Panc1 (cell line): ENCODE measurements around the gene RBBP8.

Experiments used
- POLR2AphosphoS5 ChIP-seq: IDR thresholded peaks from 2 replicates; pipeline ENCODE4 v1.6.1; 2012; ENCODE audit warnings: mild to moderate bottlenecking, low read depth, low read length, moderate library complexity
- SIN3A ChIP-seq: IDR thresholded peaks from 2 replicates; pipeline ENCODE4 v1.6.1; 2012; ENCODE audit warnings: low read depth, mild to moderate bottlenecking, low read length, moderate library complexity, borderline replicate concordance; ENCODE audit not compliant: insufficient read depth
- TF ChIP-seq, protein P1 (sequence below): fragments of 450-650 bp; IDR thresholded peaks from 2 replicates; pipeline ENCODE4 v1.5.1; 2017; ENCODE audit warnings: mild to moderate bottlenecking
- TF ChIP-seq, protein P2 (sequence below), 2 experiments: IDR thresholded peaks; 2 replicates each; pipeline ENCODE4 v1.6.1; 2011 to 2012; ENCODE audit warnings: low read depth in 2 of 2, control low read depth in 1 of 2, low read length in 1 of 2, mild to moderate bottlenecking in 1 of 2, moderate library complexity in 1 of 2; ENCODE audit not compliant: insufficient read depth in 1 of 2

DNA sequence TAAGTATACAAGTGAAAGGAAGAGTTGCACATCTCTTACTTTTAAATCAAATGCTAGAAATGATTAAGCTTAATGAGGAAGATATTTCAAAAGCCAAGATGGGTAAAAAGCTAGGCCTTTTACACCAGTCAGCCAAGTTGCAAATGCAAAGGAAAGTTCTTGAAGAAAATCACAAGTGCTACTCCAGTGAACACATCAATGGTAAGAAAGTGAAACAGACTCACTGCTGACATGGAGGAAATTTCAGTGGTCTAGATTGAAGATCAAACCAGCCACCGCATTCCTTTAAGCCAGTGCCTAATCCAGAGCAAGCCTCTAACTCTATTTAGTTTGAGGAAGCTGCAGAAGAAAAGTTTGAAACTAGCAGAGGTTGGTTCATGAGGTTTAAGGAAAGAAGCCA, 79.1 kb downstream of the RBBP8 start:
- TF ChIP-seq, protein P1, sequence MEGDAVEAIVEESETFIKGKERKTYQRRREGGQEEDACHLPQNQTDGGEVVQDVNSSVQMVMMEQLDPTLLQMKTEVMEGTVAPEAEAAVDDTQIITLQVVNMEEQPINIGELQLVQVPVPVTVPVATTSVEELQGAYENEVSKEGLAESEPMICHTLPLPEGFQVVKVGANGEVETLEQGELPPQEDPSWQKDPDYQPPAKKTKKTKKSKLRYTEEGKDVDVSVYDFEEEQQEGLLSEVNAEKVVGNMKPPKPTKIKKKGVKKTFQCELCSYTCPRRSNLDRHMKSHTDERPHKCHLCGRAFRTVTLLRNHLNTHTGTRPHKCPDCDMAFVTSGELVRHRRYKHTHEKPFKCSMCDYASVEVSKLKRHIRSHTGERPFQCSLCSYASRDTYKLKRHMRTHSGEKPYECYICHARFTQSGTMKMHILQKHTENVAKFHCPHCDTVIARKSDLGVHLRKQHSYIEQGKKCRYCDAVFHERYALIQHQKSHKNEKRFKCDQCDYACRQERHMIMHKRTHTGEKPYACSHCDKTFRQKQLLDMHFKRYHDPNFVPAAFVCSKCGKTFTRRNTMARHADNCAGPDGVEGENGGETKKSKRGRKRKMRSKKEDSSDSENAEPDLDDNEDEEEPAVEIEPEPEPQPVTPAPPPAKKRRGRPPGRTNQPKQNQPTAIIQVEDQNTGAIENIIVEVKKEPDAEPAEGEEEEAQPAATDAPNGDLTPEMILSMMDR, result no peak
- TF ChIP-seq POLR2AphosphoS5 (no peak), SIN3A (no peak)
- TF ChIP-seq, protein P2, sequence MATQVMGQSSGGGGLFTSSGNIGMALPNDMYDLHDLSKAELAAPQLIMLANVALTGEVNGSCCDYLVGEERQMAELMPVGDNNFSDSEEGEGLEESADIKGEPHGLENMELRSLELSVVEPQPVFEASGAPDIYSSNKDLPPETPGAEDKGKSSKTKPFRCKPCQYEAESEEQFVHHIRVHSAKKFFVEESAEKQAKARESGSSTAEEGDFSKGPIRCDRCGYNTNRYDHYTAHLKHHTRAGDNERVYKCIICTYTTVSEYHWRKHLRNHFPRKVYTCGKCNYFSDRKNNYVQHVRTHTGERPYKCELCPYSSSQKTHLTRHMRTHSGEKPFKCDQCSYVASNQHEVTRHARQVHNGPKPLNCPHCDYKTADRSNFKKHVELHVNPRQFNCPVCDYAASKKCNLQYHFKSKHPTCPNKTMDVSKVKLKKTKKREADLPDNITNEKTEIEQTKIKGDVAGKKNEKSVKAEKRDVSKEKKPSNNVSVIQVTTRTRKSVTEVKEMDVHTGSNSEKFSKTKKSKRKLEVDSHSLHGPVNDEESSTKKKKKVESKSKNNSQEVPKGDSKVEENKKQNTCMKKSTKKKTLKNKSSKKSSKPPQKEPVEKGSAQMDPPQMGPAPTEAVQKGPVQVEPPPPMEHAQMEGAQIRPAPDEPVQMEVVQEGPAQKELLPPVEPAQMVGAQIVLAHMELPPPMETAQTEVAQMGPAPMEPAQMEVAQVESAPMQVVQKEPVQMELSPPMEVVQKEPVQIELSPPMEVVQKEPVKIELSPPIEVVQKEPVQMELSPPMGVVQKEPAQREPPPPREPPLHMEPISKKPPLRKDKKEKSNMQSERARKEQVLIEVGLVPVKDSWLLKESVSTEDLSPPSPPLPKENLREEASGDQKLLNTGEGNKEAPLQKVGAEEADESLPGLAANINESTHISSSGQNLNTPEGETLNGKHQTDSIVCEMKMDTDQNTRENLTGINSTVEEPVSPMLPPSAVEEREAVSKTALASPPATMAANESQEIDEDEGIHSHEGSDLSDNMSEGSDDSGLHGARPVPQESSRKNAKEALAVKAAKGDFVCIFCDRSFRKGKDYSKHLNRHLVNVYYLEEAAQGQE (IDR thresholded peaks at IDR 0.05; ENCODE audit: insufficient read depth in 1 of 2, low read depth in 2 of 2, low read length in 1 of 2), result no peak
